COLO668 (cell line): ENCODE results near the gene XPO1.
"Not testable (repeated sequence)": the region's sequence is repeated elsewhere in the genome, so short reads cannot be mapped to it uniquely, and the experiment has no call there.

Experiments
- DNase-seq: peaks from one replicate; lab custom pipeline; 2025; ENCODE audit not compliant: unreplicated experiment; lab: John Stamatoyannopoulos, UW

Gene XPO1

GRCh38 chr2:61470122-61470951 is 67.8 kb downstream of the XPO1 start:
- DNase-seq = peak; percentile 84

GRCh38 chr2:61469424-61470121 is 68.6 kb downstream of the XPO1 start:
- DNase-seq = no peak

GRCh38 chr2:61468231-61468630 is 69.9 kb downstream of the XPO1 start:
- not testable (repeated sequence) for DNase-seq

GRCh38 chr2:61465045-61465444 is 73.1 kb downstream of the XPO1 start:
- DNase-seq = no peak

GRCh38 chr2:61463769-61464475 is 74.2 kb downstream of the XPO1 start:
- no peak for DNase-seq

GRCh38 chr2:61461404-61461803 is 76.8 kb downstream of the XPO1 start:
- no peak for DNase-seq

GRCh38 chr2:61460163-61460562 is 78.0 kb downstream of the XPO1 start:
- no peak for DNase-seq

GRCh38 chr2:61456746-61457420 is 81.3 kb downstream of the XPO1 start:
- no peak for DNase-seq

GRCh38 chr2:61456070-61456745 is 81.9 kb downstream of the XPO1 start:
- no peak for DNase-seq

GRCh38 chr2:61454972-61455371 is 83.2 kb downstream of the XPO1 start:
- not testable (repeated sequence) for DNase-seq

GRCh38 chr2:61454383-61454782 is 83.8 kb downstream of the XPO1 start:
- no peak for DNase-seq

GRCh38 chr2:61452392-61452791 is 85.8 kb downstream of the XPO1 start:
- DNase-seq = no peak

- no peak for DNase-seq
Measured at GRCh38 chr2:61451178-61451577, 87.0 kb downstream of the XPO1 start.

- DNase-seq = no peak
Measured at GRCh38 chr2:61450144-61450543, 88.0 kb downstream of the XPO1 start.

GRCh38 chr2:61448229-61448628 is 89.9 kb downstream of the XPO1 start:
- no peak for DNase-seq

- DNase-seq = not testable (repeated sequence)
Measured at GRCh38 chr2:61446971-61447370, 91.2 kb downstream of the XPO1 start.

GRCh38 chr2:61443342-61444041 is 94.7 kb downstream of the XPO1 start:
- DNase-seq = peak; percentile 21

GRCh38 chr2:61439241-61440002 is 98.7 kb downstream of the XPO1 start:
- peak; percentile 22 for DNase-seq

GRCh38 chr2:61438670-61439069 is 99.5 kb downstream of the XPO1 start:
- no peak for DNase-seq
